ENCODE data around the gene RBM38.
"Not testable (repeated sequence)": the region's sequence is repeated elsewhere in the genome, so short reads cannot be mapped to it uniquely, and the experiment has no call there.

The RBM38 gene

GRCh38 chr20:57428324-57429158 lies 37.3 kb downstream of the RBM38 start:
- DNase-seq = no peak
- in situ Hi-C loops (cut with HindIII; ENCODE audit: low pct_ligation_motif_present, low pct_unique_long_range_greater_than_20kb, low sequenced_read_pairs) = no loop called here

GRCh38 chr20:57429159-57429496 lies 37.9 kb downstream of the RBM38 start:
- in situ Hi-C loops (cut with HindIII; ENCODE audit: low pct_ligation_motif_present, low pct_unique_long_range_greater_than_20kb, low sequenced_read_pairs) = no loop called here
- no peak for DNase-seq

- peak; percentile 39 for DNase-seq
- in situ Hi-C loops (cut with HindIII; ENCODE audit: low pct_ligation_motif_present, low pct_unique_long_range_greater_than_20kb, low sequenced_read_pairs) = no loop called here
Measured at GRCh38 chr20:57429580-57430200, 38.5 kb downstream of the RBM38 start.

GRCh38 chr20:57430201-57430596 lies 39.0 kb downstream of the RBM38 start:
- in situ Hi-C loops (cut with HindIII; ENCODE audit: low pct_ligation_motif_present, low pct_unique_long_range_greater_than_20kb, low sequenced_read_pairs); DNase-seq: not testable (repeated sequence)

GRCh38 chr20:57431539-57431835 lies 40.3 kb downstream of the RBM38 start:
- DNase-seq = no peak
- in situ Hi-C loops (cut with HindIII; ENCODE audit: low pct_ligation_motif_present, low pct_unique_long_range_greater_than_20kb, low sequenced_read_pairs) = no loop called here

- in situ Hi-C loops (cut with HindIII; ENCODE audit: low pct_ligation_motif_present, low pct_unique_long_range_greater_than_20kb, low sequenced_read_pairs) = no loop called here
Measured at GRCh38 chr20:57432480-57432861, 41.3 kb downstream of the RBM38 start.

GRCh38 chr20:57432862-57433491 lies 41.8 kb downstream of the RBM38 start:
- no peak for DNase-seq
- in situ Hi-C loops (cut with HindIII; ENCODE audit: low pct_ligation_motif_present, low pct_unique_long_range_greater_than_20kb, low sequenced_read_pairs) = no loop called here

More at GRCh38 chr20:57432480-57432861, 41.3 kb downstream of the RBM38 start:
- DNase-seq = no peak

- no peak for DNase-seq
- in situ Hi-C loops (cut with HindIII; ENCODE audit: low pct_ligation_motif_present, low pct_unique_long_range_greater_than_20kb, low sequenced_read_pairs) = no loop called here
Measured at GRCh38 chr20:57433657-57434389, 42.6 kb downstream of the RBM38 start.

GRCh38 chr20:57434390-57434700 lies 43.1 kb downstream of the RBM38 start:
- in situ Hi-C loops (cut with HindIII; ENCODE audit: low pct_ligation_motif_present, low pct_unique_long_range_greater_than_20kb, low sequenced_read_pairs) = no loop called here
- no peak for DNase-seq

GRCh38 chr20:57435105-57435497 lies 43.9 kb downstream of the RBM38 start:
- in situ Hi-C loops (cut with HindIII; ENCODE audit: low pct_ligation_motif_present, low pct_unique_long_range_greater_than_20kb, low sequenced_read_pairs) = no loop called here
- no peak for DNase-seq

GRCh38 chr20:57435498-57436222 lies 44.5 kb downstream of the RBM38 start:
- no peak for DNase-seq

GRCh38 chr20:57436223-57436545 lies 45.0 kb downstream of the RBM38 start:
- no peak for DNase-seq
- in situ Hi-C loops (cut with HindIII; ENCODE audit: low pct_ligation_motif_present, low pct_unique_long_range_greater_than_20kb, low sequenced_read_pairs) = no loop called here

More at GRCh38 chr20:57435498-57436222, 44.5 kb downstream of the RBM38 start:
- in situ Hi-C loops (cut with HindIII; ENCODE audit: low pct_ligation_motif_present, low pct_unique_long_range_greater_than_20kb, low sequenced_read_pairs) = no loop called here

GRCh38 chr20:57437267-57437666 lies 46.1 kb downstream of the RBM38 start:
- no peak for DNase-seq
- in situ Hi-C loops (cut with HindIII; ENCODE audit: low pct_ligation_motif_present, low pct_unique_long_range_greater_than_20kb, low sequenced_read_pairs) = no loop called here

- no peak for DNase-seq
- in situ Hi-C loops (cut with HindIII; ENCODE audit: low pct_ligation_motif_present, low pct_unique_long_range_greater_than_20kb, low sequenced_read_pairs) = no loop called here
Measured at GRCh38 chr20:57437672-57438330, 46.6 kb downstream of the RBM38 start.

- in situ Hi-C loops (cut with HindIII; ENCODE audit: low pct_ligation_motif_present, low pct_unique_long_range_greater_than_20kb, low sequenced_read_pairs) = no loop called here
- no peak for DNase-seq
Measured at GRCh38 chr20:57438552-57438951, 47.4 kb downstream of the RBM38 start.

- peak; percentile 30 for DNase-seq
Measured at GRCh38 chr20:57439432-57439831, 48.2 kb downstream of the RBM38 start.

GRCh38 chr20:57439993-57440392 lies 48.8 kb downstream of the RBM38 start:
- in situ Hi-C loops (cut with HindIII; ENCODE audit: low pct_ligation_motif_present, low pct_unique_long_range_greater_than_20kb, low sequenced_read_pairs) = no loop called here
- DNase-seq = no peak

More at GRCh38 chr20:57439432-57439831, 48.2 kb downstream of the RBM38 start:
- in situ Hi-C loops (cut with HindIII; ENCODE audit: low pct_ligation_motif_present, low pct_unique_long_range_greater_than_20kb, low sequenced_read_pairs) = no loop called here

GRCh38 chr20:57440678-57441509 lies 49.7 kb downstream of the RBM38 start:
- DNase-seq = no peak

More at GRCh38 chr20:57440678-57441509, 49.7 kb downstream of the RBM38 start:
- in situ Hi-C loops (cut with HindIII; ENCODE audit: low pct_ligation_motif_present, low pct_unique_long_range_greater_than_20kb, low sequenced_read_pairs) = no loop called here
